Measurements from ENCODE around the gene WSCD2.

Gene WSCD2

GRCh38 chr12:108193493-108193892, 64.4 kb downstream of the WSCD2 start:
- no peak for TF ChIP-seq CTCF (IDR thresholded peaks at IDR 0.05; ENCODE audit: control insufficient read depth, extremely low read depth, insufficient read depth)
- no peak for DNase-seq (ENCODE audit: low read depth)
- H3K4me3 ChIP-seq (ENCODE audit: low read depth, low read length) = no peak overlapping the region

DNA sequence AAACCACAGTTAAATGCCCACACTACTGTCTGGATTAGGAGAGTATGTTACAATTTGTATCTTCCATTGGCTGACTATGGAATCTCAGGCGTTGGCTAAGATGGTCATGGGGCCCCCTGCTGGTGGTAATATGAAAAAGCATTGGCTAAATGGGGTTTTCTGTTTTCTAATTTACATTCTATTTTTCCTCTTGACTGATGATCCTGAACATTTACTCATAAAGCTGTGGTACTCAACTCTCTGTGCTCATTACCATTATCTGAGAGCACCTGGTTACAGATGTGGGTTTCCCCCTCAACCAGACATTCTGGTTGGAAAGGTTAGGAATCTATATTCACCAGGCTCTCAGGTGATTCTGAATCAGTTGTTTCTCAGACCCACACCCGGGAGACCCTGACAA, 64.8 kb downstream of the WSCD2 start:
- TF ChIP-seq CTCF (IDR thresholded peaks at IDR 0.05; ENCODE audit: control insufficient read depth, extremely low read depth, insufficient read depth) = peak; percentile 71
- no peak for DNase-seq (ENCODE audit: low read depth)
- no peak overlapping the region for H3K4me3 ChIP-seq (ENCODE audit: low read depth, low read length)

GRCh38 chr12:108194585-108194984, 65.5 kb downstream of the WSCD2 start:
- no peak for TF ChIP-seq CTCF (IDR thresholded peaks at IDR 0.05; ENCODE audit: control insufficient read depth, extremely low read depth, insufficient read depth)
- H3K4me3 ChIP-seq (ENCODE audit: low read depth, low read length) = no peak overlapping the region
- no peak for DNase-seq (ENCODE audit: low read depth)

GRCh38 chr12:108196319-108196718, 67.2 kb downstream of the WSCD2 start:
- TF ChIP-seq CTCF (IDR thresholded peaks at IDR 0.05; ENCODE audit: control insufficient read depth, extremely low read depth, insufficient read depth) = no peak
- no peak for DNase-seq (ENCODE audit: low read depth)
- no peak overlapping the region for H3K4me3 ChIP-seq (ENCODE audit: low read depth, low read length)

DNA sequence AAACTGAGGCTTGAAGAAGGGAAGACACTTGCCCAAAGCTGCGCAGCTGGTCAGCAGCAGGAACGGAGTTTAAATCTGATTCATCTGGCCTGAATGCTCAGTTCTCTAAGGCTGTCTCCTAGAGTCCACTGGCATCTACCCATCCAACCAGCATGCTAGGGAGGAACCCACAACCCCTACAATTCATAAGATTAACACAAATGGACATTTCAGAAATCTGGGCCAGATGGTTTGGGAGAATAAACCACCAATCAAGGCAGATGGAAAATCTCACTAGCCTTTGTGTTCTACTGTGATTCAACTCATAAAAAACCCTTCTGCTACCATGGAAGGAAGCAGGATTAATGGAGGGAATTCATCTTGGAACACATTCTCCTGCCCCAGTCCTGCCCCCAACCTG, 67.8 kb downstream of the WSCD2 start:
- DNase-seq (ENCODE audit: low read depth) = no peak
- no peak for TF ChIP-seq CTCF (IDR thresholded peaks at IDR 0.05; ENCODE audit: control insufficient read depth, extremely low read depth, insufficient read depth)
- no peak overlapping the region for H3K4me3 ChIP-seq (ENCODE audit: low read depth, low read length)

DNA sequence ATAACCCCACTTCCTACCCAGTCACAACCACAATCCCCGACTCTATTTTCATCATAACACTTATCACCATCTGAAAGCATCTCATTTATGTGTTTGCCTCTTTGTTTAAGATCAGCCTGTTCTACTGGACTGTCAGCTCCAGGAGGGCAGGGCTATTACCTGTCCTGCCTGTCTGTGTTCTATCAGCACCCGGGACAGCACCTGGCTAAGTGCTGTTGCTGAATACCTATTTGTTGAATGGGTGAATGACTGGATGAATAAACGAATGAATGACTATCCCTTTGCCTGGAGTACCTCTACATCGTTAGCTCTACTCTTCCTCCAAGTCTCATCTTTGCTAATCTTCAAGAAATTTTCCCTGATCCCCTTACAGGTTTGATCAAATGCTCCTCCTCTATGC, 69.0 kb downstream of the WSCD2 start:
- TF ChIP-seq CTCF (IDR thresholded peaks at IDR 0.05; ENCODE audit: control insufficient read depth, extremely low read depth, insufficient read depth) = no peak
- no peak overlapping the region for H3K4me3 ChIP-seq (ENCODE audit: low read depth, low read length)
- no peak for DNase-seq (ENCODE audit: low read depth)

GRCh38 chr12:108199106-108199505, 70.0 kb downstream of the WSCD2 start:
- no peak for TF ChIP-seq CTCF (IDR thresholded peaks at IDR 0.05; ENCODE audit: control insufficient read depth, extremely low read depth, insufficient read depth)
- no peak overlapping the region for H3K4me3 ChIP-seq (ENCODE audit: low read depth, low read length)
- DNase-seq (ENCODE audit: low read depth) = no peak

Measured in LNCaP clone FGC (cell line).